ENCODE measurements around the gene KBTBD7.

Gene KBTBD7

GRCh38 chr13:41152005-41152404 is 42.4 kb downstream of the KBTBD7 start:
- no peak overlapping the region for H3K27ac ChIP-seq
- TF ChIP-seq ZFX (IDR thresholded peaks at IDR 0.05) = no peak
- no peak for TF ChIP-seq CTCF (conservative IDR thresholded peaks at IDR 0.05)

GRCh38 chr13:41150058-41150457 is 44.3 kb downstream of the KBTBD7 start:
- no peak overlapping the region for H3K27ac ChIP-seq
- TF ChIP-seq ZFX (IDR thresholded peaks at IDR 0.05) (no peak), CTCF (conservative IDR thresholded peaks at IDR 0.05) (no peak)

- H3K27ac ChIP-seq = no peak overlapping the region
- TF ChIP-seq CTCF (conservative IDR thresholded peaks at IDR 0.05) = no peak
- no peak for TF ChIP-seq ZFX (IDR thresholded peaks at IDR 0.05)
Measured at GRCh38 chr13:41148419-41149283, 45.7 kb downstream of the KBTBD7 start.

GRCh38 chr13:41145136-41145908 is 49.0 kb downstream of the KBTBD7 start:
- TF ChIP-seq CTCF (conservative IDR thresholded peaks at IDR 0.05) (no peak), ZFX (IDR thresholded peaks at IDR 0.05) (no peak)
- no peak overlapping the region for H3K27ac ChIP-seq

DNA sequence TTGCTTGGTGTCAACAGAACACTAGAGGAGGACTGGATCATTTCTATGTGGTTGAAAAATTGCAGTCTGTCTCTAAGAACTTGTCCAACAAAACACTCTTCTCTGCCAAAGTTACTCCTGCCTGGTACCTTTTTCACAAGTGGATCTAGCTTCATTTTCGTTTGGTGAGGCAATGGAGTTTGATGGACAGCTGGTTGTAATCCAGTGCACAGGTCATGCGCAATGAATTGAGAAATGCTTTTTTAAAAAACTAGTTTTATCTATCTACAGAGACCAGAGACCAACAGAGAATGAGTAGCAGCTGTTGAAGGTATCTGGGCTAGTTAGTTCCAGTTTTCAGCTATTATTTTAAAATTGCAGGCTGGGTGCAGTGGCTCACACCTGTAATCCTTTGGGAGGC is 49.8 kb downstream of the KBTBD7 start:
- TF ChIP-seq ZFX (IDR thresholded peaks at IDR 0.05) (no peak), CTCF (conservative IDR thresholded peaks at IDR 0.05) (no peak)
- no peak overlapping the region for H3K27ac ChIP-seq

Measured in C4-2B (cell line).